ENCODE data around the gene IVNS1ABP. TPM values are rescaled to one million over a fixed set of nuclear protein-coding genes. Genes with fewer than 3 reads are reported as not detected.

IVNS1ABP gene
- total and polyA plus RNA-seq, 10 of the 15 experiments (the other 5 are each of a cell fraction or from before 2014, with no cell fraction given) = 19.2 to 154 (median 43.9) TPM

- Histone ChIP-seq H3K4me1 (ENCODE audit: control insufficient read depth, insufficient read depth, low read length) (no peaks in the 10 kb centered on the region), H2AFZ (ENCODE audit: control insufficient read depth, low read depth, low read length) (no peak overlapping the region), H3K27ac (ENCODE audit: control insufficient read depth, insufficient read depth) (no peak overlapping the region), H3K4me3 (no peak overlapping the region), H3K79me2 (ENCODE audit: control insufficient read depth, insufficient read depth, low read length) (no peaks in the 10 kb centered on the region), H3K9ac (ENCODE audit: control insufficient read depth, insufficient read depth, low read length) (no peak overlapping the region), H3K9me3 (replicated peaks; ENCODE audit: control insufficient read depth, insufficient read depth, low read length) (no peaks in the 10 kb centered on the region), H4K20me1 (ENCODE audit: control insufficient read depth, insufficient read depth) (no peaks in the 10 kb centered on the region), H3K4me2 (ENCODE audit: control insufficient read depth, insufficient read depth) (no peak overlapping the region), H3K36me3 (ENCODE audit: control insufficient read depth in 2 of 2, insufficient read depth in 2 of 2, low read length in 1 of 2) (peaks cover 0 to 8% of the 10 kb centered on the region in 2 experiments; a peak in 1 of 4 replicates), H3K27me3 (replicated peaks in 1 of 2; ENCODE audit: control insufficient read depth in 2 of 2, insufficient read depth in 2 of 2, low read length in 1 of 2) (no peaks in the 10 kb centered on the region)
- BruUV-seq (replicated peaks) = no TSS peak
- DNase-seq (ENCODE audit: low read depth, low spot score) (no peak), FAIRE-seq (no peak), ATAC-seq (peak; percentile 25)
- ChIA-PET CTCF (interaction anchor here (0.6 to 3.3 kb wide), 9 partner anchors 9 to 311 kb away, joined by 3 to 13 read pairs (median 3); no protein-coding TSS in a partner anchor), RAD21 (ENCODE audit: unreplicated experiment) (interaction anchor here (0.6 to 1.5 kb wide), 3 partner anchors 268 to 464 kb away, joined by 3 to 4 read pairs (median 3); no protein-coding TSS in a partner anchor), SMC1A (ENCODE audit: uncharacterized antibody, unreplicated experiment) (interaction anchor here (0.8 to 2.2 kb wide), 7 partner anchors 9 to 390 kb away, joined by 3 to 5 read pairs (median 3); no protein-coding TSS in a partner anchor), POLR2A (interaction anchor here (0.7 to 1.7 kb wide), 2 partner anchors 7 to 14 kb away, joined by 4 to 6 read pairs; no protein-coding TSS in a partner anchor)
- no peak for TF ChIP-seq POLR2AphosphoS2 (IDR thresholded peaks at IDR 0.05; ENCODE audit: low read depth, low read length)
- TF ChIP-seq HSF1 (IDR thresholded peaks at IDR 0.05; ENCODE audit: low read depth, low read length) = no peak
- TF ChIP-seq ZSCAN29 (IDR thresholded peaks at IDR 0.05) = no peak
- in situ Hi-C loops (cut with MboI) (no loop called here), intact Hi-C loops (cut with micrococcal nuclease; ENCODE audit: unreplicated experiment) (no loop called here)
- 91% methylated on average over 1 of the region's 1 CpG for WGBS (ENCODE audit: insufficient coverage, insufficient replicate concordance, low lambda C conversion rate, missing lambda C conversion rate)
Measured at GRCh38 chr1:185291652-185292051, 25.4 kb downstream of the IVNS1ABP start.

GRCh38 chr1:185291159-185291558, 25.9 kb downstream of the IVNS1ABP start:
- Histone ChIP-seq H3K27me3 (replicated peaks in 1 of 2; ENCODE audit: control insufficient read depth in 2 of 2, insufficient read depth in 2 of 2, low read length in 1 of 2) (no peaks in the 10 kb centered on the region), H2AFZ (ENCODE audit: control insufficient read depth, low read depth, low read length) (no peak overlapping the region), H3K27ac (ENCODE audit: control insufficient read depth, insufficient read depth) (no peak overlapping the region), H3K9ac (ENCODE audit: control insufficient read depth, insufficient read depth, low read length) (no peak overlapping the region), H3K9me3 (replicated peaks; ENCODE audit: control insufficient read depth, insufficient read depth, low read length) (no peaks in the 10 kb centered on the region), H3K4me3 (no peak overlapping the region), H3K79me2 (ENCODE audit: control insufficient read depth, insufficient read depth, low read length) (no peaks in the 10 kb centered on the region), H3K4me1 (ENCODE audit: control insufficient read depth, insufficient read depth, low read length) (no peaks in the 10 kb centered on the region), H4K20me1 (ENCODE audit: control insufficient read depth, insufficient read depth) (no peaks in the 10 kb centered on the region), H3K36me3 (ENCODE audit: control insufficient read depth in 2 of 2, insufficient read depth in 2 of 2, low read length in 1 of 2) (peaks cover 0 to 4% of the 10 kb centered on the region in 2 experiments; a peak in 1 of 4 replicates), H3K4me2 (ENCODE audit: control insufficient read depth, insufficient read depth) (no peak overlapping the region)
- ChIA-PET POLR2A (interaction anchor here (1.7 kb wide), 1 partner anchor 8 kb away, joined by 4 read pairs; no protein-coding TSS in a partner anchor), CTCF (interaction anchor here (0.6 to 1.4 kb wide), 6 partner anchors 8 to 310 kb away, joined by 3 to 5 read pairs (median 3); no protein-coding TSS in a partner anchor), SMC1A (ENCODE audit: uncharacterized antibody, unreplicated experiment) (interaction anchor here (0.8 to 2.2 kb wide), 8 partner anchors 8 to 390 kb away, joined by 3 to 5 read pairs (median 3); no protein-coding TSS in a partner anchor), RAD21 (ENCODE audit: unreplicated experiment) (interaction anchor here (0.6 to 1.5 kb wide), 2 partner anchors 304 to 463 kb away, joined by 3 to 4 read pairs; no protein-coding TSS in a partner anchor)
- ATAC-seq (peak; percentile 55), DNase-seq (ENCODE audit: low read depth, low spot score) (no peak), FAIRE-seq (no peak)
- intact Hi-C loops (cut with micrococcal nuclease; ENCODE audit: unreplicated experiment) (no loop called here), in situ Hi-C loops (cut with MboI) (no loop called here)
- TF ChIP-seq E4F1 (IDR thresholded peaks at IDR 0.05; ENCODE audit: borderline replicate concordance, partially characterized antibody) (no peak), FOXM1 (IDR thresholded peaks at IDR 0.05; ENCODE audit: low read depth, low read length) (no peak), ETV6 (conservative IDR thresholded peaks at IDR 0.05 in 1 of 2, IDR thresholded peaks at IDR 0.05 in 1 of 2; ENCODE audit: borderline replicate concordance in 1 of 2, low read depth in 1 of 2) (no peak)
- WGBS (ENCODE audit: insufficient coverage, insufficient replicate concordance, low lambda C conversion rate, missing lambda C conversion rate) = 61% methylated on average over 1 of the region's 1 CpG
- no TSS peak for BruUV-seq (replicated peaks)

Measured in GM12878 (cell line).